ENCODE measurements around the gene EEF1AKMT4.

- no peak for TF ChIP-seq CTCF (conservative IDR thresholded peaks at IDR 0.05; ENCODE audit: low read length)
- TF ChIP-seq EZH2phosphoT487 (IDR thresholded peaks at IDR 0.05; ENCODE audit: borderline replicate concordance, low read depth, low read length) = no peak
These were observed 13.4 kb upstream of the EEF1AKMT4 start for GRCh38 chr3:184236033-184236410.
